Activated T-cell treated with anti-CD3 and anti-CD28 coated beads, Interleukin-2, amount 50 U/mL, for 1 hour (primary cell): ENCODE measurements around the gene FBXO41.

Experiments
- DNase-seq: peaks from one replicate; pipeline ENCODE4 v3.0.0-alpha.2; 2020

Gene FBXO41

DNA sequence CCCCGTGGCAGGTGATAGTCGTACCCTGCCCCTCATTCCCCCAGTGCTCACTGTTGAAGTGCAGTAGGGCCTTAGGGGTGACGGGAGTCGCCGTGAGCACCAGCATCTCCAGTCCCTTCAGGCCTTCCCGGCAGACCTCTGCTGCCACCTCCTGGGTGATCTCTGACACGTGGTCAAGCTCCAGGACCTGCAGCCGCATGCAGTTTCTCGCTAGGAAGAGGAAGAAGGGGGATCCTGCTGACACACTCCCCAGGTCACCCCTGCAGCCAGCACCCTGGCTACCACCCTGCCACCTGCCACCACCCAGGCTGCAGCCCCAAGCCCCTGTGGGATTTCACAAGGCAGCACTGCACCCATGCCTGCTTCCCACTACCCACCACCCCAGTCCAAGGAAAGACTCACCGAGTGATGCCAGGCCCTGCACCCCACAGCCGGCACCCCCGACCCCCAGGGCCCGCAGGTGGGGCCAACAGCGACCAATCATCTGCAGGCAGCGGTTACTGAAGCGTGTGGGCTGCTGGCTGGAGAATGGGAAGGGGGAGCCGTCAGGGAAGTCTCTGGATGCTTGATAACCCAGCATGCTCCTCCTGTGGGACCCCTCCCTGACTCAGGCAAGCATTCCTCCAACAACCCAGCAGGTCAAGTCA is 23.8 kb downstream of the FBXO41 start:
- DNase-seq, result no peak

DNA sequence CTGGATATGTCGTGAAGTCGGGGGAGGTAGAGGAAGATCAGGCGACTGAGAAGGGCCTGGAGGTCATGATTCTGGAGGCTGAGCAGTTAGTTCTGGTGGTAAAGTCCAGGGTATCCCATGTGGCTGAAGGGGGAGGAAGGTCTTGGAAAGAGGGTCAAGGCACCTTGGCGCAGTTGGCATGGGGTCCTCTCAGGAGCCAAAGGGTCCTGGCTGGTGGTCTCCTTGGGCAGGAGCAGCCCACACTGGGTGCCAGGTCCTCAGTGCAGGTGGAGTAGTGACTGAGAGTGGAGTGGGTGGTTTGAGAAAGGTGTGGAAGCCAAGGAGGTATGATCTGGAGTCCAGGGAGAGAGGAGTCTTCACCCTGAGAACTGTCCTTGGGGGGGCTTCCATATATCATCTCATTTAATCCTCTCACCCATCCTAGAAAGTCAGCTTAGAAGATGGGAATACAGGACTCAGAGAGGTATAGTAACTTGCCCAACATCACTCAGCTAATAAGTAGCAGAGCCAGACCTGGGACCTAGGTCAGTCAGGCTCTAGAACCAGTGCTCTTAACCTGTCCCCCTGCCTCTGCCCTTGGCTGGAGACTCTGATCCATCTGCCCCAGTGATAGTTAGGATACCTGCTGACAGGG is 24.5 kb downstream of the FBXO41 start:
- DNase-seq, result no peak

DNA sequence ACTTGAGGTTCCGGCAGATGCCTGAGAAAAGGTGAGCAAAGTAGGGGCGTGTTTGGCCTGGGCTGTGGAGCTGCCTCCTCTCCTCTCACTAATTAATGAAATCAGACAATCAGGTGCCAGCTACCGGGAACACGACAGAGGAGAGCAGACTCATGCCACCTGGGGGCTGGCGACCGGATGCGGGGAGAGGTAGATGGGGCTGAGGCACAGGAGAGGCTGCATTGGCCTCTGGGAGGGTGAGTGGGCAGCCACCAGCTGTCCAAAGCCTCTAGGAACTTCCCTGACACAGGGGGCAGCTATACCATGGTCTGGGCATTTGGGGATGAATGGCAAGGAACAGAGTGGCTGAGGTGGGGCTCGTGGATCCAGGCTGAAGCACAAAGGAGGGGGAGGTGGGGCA is 25.0 kb downstream of the FBXO41 start:
- no peak for DNase-seq

DNA sequence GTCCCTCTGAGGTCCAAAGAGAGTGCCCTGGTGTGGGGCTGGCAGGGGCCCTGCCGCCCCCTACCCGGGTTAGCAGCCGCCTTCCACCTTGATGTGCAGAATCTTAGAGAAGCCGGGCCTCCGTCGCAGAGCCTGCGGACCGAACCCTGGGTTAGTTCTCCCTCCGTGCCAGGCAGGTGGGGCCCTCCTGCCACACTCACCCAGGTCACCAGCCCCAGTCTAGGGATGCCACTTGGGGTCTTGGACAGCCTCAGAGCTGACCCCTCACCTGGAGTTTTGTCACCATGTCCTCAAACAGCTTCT is 25.4 kb downstream of the FBXO41 start:
- DNase-seq, result no peak

DNA sequence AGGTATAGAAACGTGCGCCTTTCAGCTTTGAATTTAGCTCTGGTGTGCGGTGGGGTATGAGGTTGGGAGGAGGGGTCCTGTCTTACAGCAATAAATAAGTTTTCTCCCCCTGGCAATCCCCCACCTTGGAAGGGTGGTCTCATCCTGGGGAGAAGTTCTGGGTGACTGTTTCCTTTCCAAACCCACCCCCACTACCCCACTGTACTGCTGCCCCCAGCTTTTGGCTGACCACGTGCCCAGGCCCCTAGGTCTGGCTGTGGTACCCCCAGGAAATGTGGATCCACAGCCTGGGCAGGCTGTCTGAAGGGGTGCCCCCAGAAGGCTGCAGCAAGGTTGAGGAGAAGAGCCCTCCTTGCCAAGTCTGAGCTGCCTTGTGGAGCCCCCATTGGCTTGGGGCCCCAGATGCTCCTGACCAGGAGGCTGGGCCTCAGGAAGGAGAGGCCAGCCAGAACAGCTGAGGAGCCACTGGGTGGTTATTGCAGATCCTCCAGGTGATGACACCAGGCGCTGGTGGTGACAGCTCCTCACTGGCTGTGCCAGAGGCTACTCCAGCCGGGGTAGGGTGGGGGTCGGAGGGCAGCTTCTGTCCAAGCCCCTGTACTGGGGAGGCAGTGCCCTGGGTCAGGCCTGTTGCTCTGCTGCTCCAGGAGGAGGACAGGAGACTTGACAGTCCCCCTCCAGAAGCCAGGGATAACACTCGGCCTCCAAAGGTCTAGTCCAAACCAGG is 25.9 kb downstream of the FBXO41 start:
- no peak for DNase-seq

DNA sequence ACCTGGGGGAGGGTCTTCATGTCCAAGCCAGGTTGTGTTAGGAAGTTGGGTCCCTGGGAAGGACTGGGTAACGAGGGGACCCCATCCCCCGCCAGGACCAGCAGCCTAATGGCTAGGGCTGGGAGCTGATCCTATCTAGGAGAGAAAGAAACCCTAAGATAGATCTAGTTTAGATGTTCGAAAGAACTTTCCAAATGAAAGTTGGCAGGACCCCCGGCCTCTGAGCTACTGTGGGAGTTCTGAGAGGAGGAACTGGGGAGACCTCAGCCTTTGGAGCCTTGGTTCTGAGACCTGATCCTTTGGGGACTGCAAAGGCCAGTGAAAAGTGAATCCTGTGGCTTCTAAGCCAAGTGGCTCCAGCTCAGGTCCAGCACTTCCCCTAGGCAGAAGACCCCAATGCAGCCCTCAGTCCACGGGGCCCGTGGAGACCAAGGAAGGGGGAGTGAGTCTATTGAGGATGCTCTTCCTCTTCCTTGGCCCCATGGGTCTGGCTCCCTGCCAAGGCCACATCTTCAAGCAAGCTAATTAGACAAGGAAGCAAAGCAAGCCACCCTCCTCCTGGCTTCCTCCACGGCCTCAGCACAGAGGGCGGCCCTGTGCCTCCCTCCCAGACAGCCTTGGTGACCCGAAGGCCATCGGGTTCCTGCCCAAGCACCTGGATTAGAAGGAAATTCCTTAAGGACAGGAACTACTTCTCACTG is 26.7 kb downstream of the FBXO41 start:
- DNase-seq, result peak; percentile 27

DNA sequence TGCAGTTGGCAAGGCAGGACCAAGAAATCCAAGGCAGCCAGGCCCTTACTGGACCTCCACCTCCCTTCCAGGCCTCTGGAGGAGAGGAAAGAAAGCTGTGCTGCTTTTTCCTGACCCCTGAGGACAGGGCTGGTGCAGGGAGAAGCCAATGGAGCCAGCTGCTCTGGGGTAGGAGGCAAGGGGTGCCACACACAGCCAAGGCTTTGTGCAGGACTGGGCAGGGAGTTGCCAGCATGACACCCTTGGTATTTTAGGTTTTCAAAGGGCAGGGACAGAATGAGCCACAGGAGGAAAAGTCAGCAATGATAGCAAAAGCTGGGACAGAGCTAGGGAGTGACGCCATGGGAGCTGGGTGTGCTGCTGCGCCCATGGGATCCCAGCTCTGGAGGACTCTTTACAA is 27.3 kb downstream of the FBXO41 start:
- no peak for DNase-seq

DNA sequence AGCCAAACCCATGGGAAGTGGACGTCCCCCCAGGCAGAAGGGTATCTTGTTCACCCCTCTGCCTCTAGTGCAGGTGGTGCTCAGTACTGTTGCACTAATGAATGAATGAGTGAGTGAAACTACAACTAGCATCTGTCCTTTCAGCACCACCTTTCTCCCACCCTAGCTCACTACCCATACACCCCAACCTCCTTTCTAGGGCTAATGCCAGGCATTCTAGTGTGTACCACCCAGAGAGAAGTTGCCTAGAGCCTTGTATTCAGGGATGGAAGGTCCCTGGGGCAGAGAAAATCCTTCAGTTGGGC is 27.7 kb downstream of the FBXO41 start:
- DNase-seq, result no peak

DNA sequence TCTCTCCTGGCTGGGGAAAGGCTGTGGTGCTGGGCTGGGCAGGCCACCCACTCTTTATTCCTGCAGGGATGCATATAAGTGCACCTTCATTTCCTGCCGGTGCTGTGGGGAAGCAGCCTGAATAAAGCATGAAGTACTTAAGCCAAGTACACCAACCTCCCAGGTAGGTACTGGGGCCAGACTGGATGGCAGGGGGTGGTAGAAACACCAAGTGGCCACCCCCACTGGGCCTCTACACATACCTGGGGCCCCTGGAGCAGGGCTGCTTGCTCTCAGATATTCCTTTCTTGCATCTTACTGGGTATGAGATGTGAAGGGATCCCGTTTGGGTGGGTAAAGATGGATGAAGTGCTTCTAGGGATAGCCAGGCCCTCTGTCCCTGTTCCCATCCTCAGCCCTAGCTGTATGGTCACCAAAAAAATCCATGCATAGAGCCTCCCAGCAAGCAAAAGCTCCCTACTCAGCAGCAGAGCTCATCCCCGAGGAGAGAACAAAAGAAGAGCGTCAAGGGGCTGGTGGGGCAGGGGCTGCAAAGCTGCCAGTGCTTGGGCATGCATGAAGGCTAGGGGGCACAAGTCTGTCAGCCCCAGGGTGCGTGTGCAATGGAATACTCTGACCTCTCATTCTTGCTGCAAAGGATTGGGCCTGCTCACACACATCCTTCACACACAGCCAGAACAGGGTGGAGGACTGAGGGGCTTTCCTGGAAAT is 28.2 kb downstream of the FBXO41 start:
- no peak for DNase-seq

DNA sequence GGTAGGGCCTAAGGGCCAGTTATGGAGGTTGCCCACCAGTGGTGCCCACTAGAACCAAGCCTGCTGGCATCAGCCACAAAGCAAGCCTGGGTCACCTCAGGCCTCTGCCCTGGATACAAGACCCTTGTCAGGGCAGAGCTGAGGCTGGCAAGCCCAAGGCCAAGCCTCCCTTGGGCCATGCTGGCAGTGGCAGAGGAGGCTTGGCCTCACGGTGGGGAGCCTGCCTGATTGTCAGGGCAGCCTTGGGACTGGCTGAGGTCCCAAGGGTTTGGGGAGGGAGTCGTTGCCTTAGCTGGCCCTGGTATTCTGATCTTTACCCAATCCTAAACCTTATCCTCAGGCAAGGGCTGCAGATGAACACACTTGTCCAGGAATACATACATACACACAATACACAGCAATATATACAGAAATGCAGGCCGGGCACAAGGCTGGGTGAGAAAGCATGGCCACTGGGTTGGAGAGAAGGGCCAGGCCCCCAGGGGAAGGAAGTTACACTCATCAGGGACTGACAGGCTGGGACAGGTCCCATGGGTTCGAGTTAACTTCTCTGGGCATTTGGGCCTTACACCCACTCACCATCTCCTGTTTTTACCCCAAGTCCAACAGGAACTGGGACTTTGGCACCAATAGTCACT is 29.2 kb downstream of the FBXO41 start:
- DNase-seq, result no peak

DNA sequence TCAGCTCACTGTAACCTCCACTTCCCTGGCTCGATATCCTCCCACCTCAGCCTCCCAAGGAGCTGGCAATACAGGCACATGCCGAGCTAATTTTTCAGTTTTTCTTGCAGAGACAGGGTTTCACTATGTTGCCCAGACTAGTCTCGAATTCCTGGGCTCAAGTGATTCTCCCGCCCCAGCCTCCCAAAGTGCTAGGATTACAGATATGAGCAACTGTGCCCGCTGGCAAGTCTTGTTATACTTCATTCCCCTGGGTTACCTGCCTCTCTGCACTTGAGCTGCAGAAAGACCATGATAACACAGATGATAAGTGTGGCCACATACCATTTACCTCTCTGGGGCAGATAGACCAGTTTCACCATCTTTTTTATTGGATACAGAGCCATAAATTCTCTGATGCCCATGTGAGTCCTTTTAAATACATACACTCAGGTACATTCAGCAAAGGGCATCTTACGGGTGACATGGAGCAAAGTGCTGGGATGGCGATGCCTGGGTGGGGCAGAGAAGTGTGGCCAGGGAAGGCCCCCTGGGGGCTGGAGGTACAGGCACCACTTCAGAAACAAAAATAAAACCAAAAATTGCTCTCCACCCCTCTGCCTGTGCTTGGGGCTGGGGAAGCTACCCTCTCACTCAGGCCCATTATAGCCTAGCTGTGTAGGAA is 29.8 kb downstream of the FBXO41 start:
- DNase-seq, result no peak

DNA sequence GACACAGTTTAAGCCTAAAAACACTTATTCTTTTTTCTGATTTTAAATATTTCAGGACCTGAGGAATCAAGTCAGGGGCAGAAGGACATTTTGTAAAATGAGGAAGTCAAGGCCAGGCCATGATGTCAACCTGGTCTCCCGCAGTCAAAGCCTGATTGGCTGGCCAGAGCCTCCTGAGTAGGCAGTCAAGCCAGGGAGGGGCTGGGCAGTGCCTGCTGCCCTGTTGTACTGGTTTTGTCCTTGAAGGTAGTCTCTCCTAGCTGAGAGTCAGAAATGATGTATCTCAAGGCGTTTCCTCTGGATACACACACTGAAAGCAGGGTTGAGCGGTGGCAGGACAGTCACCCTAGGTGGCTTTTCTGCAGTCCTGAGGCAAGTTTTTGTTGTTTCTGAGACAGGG is 30.4 kb downstream of the FBXO41 start:
- no peak for DNase-seq

DNA sequence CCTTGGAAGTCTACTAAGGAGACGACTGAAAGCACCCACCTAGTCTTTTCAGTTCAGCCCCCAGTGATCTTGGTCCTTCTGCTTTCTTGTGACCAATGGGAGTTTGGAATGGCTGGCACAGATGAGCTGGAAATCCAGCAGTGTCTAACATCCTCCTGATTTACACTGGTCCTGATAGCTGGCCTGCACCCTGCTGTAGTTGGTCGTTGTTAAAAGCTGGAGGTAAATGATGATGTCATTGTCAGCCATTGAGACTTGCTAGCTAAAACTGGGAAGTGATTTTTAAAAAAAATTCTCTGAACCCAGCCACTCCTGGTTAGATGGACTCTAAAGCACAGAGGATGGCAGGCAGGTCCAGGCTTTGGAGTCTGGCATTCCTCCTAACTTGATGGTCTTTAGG is 30.9 kb downstream of the FBXO41 start:
- DNase-seq, result no peak

DNA sequence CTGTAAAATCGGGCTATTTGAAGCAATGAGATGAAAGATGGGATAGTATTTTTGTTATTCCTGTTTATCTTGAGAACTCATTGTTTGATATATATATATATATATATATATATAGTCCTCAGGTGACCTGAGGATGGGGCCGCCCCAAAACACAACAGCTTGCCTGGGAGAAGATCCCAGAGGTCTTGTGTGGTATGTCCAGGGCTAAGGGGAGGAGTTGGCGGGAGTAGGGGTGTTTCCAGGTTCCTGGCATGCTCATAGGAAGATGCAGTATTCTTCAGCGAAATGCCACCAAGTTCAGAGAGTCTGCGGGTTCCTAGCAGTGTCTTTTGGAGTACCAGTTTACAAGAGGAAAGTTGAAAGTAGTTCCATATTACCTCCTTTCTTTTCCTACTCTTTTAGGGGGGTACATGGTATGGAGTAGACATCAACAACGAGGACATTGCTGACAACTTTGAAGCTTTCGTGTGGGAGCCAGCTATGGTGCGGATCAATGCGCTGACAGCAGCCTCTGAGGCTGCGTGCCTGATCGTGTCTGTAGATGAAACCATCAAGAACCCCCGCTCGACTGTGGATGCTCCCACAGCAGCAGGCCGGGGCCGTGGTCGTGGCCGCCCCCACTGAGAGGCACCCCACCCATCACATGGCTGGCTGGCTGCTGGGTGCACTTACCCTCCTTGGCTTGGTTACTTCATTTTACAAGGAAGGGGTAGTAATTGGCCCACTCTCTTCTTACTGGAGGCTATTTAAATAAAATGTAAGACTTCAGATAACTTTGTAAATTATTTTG is 31.8 kb downstream of the FBXO41 start:
- no peak for DNase-seq

DNA sequence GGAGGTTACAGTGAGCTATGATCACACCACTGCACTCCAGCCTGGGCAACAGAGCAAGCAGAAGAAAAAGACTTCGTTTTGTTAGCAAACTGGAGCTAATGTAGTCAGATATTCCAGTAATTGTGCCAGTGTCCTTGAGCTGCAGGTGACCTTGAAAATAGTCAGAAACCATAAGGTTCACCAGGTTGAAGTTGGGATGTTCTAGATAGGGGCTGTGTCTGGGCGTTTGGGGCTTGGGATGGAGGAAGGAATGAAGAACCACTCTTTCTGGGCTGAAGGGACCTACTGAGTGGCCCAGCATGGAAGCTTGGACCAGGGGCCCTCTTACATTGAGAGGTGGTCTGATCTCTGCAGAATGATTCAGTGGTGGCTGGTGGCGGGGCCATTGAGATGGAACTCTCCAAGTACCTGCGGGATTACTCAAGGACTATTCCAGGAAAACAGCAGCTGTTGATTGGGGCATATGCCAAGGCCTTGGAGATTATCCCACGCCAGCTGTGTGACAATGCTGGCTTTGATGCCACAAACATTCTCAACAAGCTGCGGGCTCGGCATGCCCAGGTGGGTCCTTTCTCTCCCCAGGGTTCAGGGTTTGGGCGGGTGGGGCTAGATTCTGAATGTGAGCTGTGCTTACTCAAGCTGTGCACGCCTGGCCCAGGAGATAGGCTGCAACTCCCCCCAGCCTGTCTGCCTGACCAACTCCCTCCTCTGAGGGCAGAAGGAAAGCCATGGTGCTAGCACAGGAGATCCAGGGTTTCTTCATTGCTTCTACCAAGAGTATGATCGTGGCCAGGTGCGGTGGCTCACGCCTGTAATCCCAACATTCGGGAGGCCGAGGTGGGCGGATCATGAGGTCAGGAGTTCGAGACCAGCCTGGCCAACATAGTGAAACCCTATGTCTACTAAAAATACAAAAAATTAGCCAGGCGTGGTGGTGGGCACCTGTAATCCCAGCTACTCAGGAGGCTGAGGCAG is 33.1 kb downstream of the FBXO41 start:
- peak; percentile 12 for DNase-seq

DNA sequence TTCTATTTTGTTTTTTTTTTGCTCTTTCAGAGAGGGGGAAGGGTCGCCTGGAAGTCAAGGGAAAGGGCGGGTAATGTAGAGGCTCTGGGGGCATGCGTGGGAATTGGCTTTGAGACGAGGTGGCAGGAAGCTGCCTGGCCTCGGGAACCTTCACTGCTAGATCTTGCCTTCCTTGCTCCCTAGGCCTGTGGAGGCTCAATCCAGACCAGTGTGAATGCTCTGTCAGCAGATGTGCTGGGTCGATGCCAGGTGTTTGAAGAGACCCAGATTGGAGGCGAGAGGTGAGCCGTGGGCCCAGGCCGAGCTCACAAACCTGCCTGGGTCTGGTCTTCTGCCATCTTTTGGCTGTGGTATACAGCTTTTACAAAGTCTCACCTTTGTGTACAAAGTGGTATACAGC is 34.6 kb downstream of the FBXO41 start:
- DNase-seq, result peak; percentile 1

DNA sequence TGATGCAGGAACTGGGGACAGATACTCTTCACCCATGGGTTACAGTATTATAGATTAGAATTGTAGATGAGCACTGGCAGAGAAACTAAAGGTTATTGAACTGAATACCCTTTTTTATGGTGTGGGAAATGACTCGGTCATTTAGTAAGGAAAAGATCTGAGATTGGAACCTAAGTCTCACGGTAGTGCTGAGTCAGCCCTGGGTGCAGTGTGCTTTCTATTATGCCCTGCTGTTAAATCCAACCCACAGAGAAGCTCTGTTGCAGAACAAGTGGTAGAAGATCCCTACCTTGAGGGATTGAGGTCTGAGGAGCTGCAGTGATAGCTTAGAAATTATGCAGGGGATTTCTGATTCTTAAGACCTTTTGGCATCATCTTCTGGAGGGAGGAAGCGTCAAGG is 37.4 kb downstream of the FBXO41 start:
- no peak for DNase-seq

DNA sequence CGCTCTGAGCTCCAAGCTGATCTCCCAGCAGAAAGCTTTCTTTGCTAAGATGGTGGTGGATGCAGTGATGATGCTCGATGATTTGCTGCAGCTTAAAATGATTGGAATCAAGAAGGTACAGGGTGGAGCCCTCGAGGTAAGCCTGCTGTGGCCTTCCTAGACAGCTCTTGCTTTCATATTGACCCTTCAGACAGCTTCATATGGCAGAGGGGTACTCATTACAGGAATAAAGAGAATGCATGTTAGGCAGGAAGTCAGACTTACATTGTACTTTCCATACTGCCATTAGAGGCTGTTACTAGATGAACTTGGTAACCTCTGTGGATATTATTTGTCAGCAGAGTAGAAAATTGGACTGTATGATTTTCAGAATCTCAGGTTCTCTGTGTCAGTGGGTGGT is 39.7 kb downstream of the FBXO41 start:
- no peak for DNase-seq

DNA sequence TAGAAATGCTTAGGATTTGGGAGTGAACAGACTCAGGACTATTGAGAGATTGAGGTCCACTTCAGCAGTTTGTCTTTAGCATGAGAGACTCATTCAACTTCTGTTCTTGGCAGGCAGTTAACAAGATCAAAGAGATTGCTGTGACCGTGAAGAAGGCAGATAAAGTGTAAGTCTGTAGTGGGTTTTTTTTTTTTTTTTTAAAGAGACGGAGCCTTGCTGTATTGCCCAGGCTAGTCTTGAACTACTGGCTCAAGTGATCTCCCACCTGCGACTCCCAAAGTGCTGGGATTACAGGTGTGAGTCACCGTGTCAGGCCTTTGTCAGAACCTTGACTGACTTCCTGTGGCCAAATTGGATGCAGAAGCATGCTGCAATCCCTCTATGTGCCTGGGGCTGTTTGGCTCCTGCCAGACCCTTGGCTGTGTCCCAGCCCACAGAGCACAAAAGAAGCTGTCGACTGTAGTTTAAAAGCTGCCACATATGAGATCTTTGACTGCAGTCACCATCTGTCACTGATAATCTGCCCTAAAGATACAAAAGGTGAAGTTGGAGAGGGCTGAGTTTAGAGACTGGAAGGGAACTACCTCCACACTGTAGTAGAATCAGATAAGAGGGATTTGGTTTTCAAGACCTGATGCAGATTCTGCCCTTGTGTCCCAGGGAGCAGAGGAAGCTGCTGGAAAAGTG is 40.3 kb downstream of the FBXO41 start:
- no peak for DNase-seq

DNA sequence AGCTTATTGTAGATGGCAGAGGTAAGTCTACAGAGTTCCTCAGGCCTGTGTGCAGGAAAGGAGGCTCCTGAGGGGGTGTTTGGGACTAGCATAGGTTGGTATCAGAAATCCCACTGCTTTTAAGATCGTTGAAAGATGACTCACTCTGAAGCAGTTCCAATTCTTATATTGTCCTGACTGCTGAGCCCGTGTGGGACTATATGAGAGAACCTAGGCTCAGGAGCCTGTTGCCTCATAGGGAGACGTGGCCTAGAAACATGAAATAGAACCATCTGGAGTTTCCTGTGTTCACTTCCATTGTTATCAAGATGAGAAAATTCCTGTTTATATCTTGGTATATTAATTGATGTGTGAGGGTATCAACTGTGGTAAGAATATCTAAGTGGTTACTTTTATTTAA is 44.5 kb downstream of the FBXO41 start:
- DNase-seq, result no peak
